Stimulated activated CD4-positive, alpha-beta T cell treated with anti-CD3 and anti-CD28 coated beads, Interleukin-4, amount 100 ng/mL, for 4 hours (primary cell): ENCODE measurements around the gene BBOF1.
A peak's percentile ranks its signal among the peaks of the same experiment; 100 is the strongest.
"Not testable (repeated sequence)": the region's sequence is repeated elsewhere in the genome, so short reads cannot be mapped to it uniquely, and the experiment has no call there.

ENCODE experiments used
- DNase-seq, 2 experiments: peaks; one replicate each; pipeline ENCODE4 v3.0.0-alpha.2; 2020

The BBOF1 gene, protein sequence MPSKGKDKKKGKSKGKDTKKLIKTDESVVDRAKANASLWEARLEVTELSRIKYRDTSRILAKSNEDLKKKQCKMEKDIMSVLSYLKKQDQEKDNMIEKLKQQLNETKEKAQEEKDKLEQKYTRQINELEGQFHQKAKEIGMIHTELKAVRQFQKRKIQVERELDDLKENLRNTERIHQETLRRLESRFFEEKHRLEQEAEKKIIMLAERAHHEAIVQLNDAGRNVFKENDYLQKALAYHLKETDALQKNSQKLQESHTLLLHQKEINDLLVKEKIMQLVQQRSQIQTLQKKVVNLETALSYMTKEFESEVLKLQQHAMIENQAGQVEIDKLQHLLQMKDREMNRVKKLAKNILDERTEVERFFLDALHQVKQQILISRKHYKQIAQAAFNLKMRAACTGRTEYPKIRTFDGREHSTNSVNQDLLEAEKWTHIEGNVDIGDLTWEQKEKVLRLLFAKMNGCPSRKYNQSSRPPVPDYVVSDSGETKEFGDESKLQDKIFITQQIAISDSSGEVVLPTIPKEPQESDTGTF

DNA sequence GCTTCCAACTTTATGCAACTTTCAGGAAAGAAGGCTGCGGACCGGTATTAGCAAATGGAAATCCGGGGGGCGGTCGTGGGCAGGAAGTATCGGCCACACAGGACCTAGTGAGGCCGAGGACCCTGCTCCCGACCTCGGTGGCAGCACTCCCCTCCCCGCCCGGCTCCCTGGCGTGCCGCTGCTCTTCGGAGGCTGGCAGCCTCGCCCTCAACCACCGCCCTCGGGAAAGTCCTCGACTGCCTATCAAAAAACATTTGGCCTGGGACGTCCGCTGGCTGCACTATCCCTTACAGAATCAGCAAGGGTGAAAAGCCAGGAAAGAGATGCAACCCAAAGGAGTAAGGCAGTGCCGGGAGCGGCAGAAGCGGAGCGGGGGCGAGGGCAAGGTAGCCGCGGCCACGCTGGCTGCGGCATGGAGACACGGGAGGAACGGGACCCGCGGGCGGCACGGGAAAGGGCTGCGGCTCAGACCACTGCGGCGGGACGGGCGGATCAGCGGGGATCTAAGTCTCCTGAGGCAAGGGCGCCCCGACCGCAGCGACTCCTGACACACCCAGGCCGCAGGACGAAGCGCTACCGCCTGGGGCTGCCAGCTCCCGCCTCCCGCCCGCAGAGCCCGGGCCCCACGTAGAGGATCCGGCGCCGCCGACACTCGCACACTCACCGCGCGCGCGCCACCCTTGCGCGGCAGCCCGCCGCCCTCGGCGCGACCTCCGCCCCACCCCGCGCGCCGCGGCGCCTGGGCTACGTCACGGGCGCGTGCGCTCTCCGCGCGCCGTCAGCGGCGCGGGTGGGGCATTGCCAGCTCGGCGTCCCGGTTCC lies at the start of gene BBOF1, which contains the start of gene ENTPD5:
Gene BBOF1 (plus strand): TSS at position 764 of the 822 bp plus-strand sequence. CDS start 130 bp downstream, outside the sequence.
Gene ENTPD5 (minus strand): TSS at position 703 of the 822 bp plus-strand sequence. CDS start 31,186 bp downstream, outside the sequence.
- peak; percentile 81 to 82 for DNase-seq

DNA sequence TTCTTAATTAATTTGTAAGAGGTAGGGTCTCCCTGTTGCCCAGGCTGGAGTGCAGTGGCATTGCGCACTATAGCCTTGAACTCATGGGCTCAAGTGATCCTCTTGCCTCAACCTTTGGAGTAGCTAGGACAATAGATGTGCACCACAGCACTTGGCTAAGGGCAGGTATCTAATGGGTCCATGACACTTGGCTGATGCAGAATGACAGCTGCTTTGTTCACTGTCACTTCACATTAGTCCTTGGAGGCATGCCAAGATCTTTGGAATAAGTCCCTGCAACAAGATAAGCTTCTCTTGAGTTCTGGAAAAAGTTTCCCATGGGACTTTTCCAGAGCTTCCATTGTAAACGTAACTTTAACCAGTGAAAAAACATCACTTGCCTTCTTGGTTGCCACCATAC lies 45.7 kb upstream of the BBOF1 start:
- no peak for DNase-seq

DNA sequence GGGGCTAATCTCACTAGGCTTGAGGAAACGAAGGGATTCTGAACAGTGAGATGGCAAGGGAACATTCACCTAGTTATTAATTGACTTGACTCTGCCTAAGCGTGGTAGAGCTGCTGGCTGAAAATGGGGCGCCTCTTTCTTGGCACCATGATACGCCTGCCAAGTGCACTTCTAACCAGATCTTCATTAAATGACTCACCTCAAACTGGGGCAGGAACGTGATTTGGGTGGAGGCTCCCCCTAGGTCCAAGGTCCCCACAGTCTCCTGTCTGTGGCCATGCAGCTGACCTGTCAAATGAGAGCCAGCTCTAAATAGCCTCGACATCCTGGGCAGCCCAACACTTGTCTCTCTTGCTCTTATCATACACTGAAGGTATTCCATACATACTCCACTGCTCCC lies 43.0 kb upstream of the BBOF1 start:
- DNase-seq = no peak

DNA sequence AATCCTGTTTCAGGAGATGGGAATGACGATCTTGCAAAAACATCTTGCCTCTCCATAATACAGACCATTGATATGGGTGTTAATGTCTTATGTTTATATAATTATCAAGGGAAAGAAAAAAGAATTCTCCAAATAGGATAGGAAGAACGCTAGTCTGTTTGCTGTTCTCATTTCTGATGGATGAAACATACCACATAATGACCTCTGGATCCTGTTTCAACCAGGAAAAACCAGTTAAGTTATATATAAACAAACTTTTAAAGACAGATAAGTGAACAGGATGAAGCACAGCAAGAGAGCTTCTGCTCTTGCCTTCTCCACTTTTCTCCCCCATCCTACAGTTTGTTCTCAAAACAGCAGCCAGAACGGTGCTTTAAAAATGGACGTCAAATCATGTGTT lies 41.3 kb upstream of the BBOF1 start:
- no peak for DNase-seq

DNA sequence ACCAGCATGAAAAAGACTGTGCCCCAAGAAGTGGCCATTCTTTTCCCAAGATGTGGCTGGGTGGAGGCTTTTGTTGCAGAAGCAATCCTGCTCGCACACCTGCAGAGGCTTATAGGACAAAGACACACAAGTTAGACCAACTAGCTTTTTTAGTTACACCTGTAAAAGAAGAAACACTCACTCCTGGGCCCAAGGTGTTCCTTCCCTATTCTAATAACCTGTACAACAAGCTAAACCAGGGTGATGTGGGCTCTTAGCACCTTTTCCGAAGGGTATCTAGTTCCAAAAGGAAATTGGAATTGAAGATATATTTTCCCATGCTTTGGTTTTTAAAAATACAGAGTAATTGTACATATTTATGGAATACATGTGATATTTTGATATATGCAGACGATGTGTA lies 31.1 kb upstream of the BBOF1 start:
- no peak for DNase-seq

DNA sequence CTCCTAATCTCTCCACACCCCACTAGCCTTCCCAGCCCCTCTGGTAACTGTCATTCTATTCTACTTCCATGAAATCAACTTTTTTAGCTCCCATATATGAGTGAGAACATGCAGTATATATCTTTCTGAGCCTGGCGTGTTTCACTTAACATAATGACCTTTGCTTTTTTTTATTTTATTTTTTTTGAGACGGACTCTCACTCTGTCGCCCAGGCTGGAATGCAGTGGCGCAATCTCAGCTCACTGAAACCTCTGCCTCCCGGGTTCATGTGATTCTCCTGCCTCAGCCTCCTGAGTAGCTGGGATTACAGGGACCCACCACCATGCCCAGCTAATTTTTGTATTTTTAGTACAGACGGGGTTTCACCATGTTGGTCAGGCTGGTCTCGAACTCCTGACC lies 30.5 kb upstream of the BBOF1 start:
- not testable (repeated sequence) for DNase-seq

DNA sequence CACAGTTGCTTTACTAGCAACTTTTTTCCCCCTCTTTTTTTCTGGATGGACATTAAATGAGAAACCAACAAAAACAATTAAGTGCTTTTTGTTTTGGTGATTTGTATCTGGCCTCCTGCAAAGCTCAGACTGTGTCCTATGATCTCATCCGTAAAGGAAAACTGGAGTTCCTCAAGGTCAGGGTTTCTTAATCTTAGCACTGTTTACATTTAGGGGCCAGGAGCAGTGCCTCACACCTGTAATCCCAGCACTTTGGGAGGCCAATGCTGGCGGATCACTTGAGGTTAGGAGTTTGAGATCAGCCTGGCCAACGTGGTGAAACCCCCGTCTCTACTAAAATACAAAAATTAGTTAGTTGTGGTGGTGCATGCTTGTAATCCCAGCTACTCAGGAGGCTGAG lies 28.1 kb upstream of the BBOF1 start:
- no peak for DNase-seq

DNA sequence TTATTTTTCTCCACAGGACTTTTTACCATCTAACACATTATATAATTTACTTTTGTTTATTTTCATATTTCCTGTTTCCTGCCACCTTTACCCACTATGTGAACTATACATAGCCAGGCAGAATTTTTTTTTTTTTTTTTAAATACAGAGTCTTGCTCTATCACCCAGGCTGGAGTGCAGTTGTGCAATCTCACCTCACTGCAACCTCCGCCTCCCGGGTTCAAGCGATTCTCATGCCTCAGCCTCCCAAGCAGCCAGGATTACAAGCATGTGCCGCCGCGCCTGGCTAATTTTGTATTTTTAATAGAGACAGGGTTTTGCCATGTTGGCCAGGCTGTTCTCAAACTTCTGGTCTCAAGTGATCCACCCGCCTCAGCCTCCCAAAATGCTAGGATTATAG lies 24.2 kb upstream of the BBOF1 start:
- not testable (repeated sequence) for DNase-seq

DNA sequence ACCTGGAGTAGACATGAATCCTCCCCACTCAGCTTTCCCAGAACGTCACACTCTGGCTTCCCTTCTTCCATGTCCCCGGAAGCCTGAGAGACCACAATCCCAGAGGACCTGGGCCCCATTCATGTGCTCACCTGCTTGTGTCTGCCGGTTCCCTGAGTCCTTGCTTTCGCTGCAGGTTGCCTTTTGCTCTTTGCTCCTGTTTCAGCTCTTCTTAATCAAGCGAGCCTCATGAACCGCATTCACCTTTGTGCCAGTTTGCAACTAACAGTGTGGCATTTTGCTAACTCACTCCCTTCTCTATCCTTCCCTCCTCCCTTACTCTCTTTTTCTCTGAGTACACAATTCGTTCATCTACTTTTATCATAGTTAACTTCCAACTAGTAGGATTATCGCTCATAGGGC lies 23.2 kb upstream of the BBOF1 start:
- DNase-seq = no peak

DNA sequence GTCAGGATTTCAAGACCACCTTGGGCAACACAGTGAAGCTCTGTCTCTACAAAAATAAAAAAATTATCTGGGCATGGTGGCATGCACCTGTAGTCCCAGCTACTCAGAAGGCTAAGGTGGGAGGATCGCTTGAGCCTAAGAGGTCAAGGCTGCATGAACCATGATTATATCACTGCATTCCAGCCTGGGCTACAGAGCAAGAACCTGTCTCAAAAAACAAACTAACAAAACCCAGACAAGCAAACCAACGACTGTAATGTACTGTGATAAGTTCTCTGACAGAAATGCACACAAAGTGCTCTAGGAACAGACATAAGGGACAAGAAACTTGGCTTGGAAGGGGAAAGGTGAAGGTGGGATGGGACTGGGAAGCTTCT lies 22.4 kb upstream of the BBOF1 start:
- no peak for DNase-seq

DNA sequence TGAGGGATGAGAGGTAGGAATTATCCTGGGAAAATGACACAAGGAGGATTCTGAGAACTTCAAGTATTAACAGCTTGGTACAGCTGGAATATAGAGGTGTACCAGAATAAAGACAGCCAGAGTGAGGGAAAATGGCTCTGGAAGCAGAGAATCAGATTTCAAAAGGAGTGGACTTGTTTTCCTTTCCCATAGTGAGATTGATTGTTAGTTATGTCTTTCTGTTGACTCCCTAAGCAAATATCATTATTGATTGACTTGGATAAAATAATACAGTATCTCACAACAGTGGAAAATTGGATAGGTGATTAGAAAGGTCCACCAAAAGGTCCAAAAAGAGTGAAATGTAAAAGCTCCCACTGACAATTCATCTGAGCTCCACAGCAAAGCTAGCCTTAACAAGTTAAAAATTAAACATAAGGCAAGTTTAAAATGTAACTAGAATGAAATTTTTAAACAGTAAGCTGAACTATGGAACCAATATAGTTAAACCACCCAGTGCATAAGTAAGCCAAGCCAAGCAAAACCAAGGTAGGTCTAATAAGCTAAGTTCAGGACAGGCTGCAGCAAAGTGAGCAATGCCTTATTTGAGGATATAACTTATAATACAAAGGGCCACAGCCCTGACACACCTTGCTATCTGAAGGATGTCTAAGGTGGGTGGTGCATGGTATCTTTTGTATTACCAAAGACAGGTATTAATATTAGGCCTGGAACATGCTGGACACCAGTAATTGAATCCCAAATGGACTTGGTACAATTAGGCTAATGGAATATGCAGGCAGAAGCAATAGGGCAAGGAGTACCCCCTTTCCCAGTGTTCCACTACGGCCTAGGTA lies 21.8 kb upstream of the BBOF1 start:
- no peak for DNase-seq

DNA sequence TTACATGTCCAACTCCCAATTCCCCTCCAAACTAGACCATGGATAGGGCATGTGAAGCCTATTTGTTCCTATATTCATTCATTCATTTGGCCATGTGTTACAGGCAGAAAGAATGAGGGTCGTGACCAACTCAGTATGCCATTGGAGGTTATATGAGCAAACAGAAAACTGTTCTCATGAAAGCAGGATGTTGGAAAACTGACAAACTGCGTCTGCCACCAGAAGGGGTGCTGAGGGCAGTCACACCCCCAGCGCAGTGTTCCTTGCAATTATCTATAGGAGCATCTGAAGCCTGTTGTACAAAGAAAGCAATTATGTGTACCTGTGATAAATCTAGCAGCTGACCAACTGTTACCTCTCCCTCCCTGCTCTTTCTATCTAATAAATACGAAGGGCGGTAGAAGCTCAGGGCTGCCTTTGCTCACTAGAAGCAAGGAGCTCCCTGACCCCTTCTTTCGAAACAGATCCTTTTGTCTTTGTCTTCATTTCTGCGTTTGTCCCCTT lies 21.2 kb upstream of the BBOF1 start:
- no peak for DNase-seq

DNA sequence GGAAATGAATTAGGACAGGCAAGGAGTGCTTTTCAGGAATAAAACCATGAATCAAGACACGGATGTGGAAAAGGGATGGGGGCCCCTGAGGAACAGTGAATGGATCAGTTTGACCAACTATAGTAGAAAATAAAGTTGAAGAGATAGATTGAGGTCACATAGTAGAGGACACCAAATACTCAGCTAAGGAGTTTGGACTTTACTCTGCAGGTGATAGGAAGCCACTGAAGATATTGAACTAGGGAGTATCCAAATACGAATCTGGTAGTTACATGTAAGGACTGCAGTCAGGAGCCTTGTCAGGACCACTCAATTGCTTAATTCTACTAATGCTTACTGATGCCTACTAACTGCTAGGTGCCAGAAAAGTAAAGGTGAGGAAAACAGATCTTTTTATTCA lies 20.4 kb upstream of the BBOF1 start:
- no peak for DNase-seq

DNA sequence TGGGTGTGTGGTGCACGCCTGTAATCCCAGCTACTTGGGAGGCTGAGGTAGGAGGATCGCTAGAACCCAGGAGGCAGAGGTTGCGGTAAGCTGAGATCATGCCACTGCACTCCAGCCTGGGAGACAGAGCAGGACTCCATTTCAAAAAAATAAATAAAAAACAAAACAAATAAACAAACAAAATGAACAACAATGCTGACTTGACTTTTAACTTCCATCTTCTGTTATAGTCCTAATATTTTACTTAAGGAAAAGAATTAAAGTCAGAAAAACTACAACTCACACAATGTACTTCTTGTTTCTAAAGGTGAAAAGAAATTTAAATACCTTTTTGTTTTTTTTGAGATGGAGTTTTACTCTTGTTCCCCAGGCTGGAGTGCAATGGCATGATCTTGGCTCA lies 13.5 kb upstream of the BBOF1 start:
- DNase-seq = not testable (repeated sequence)

DNA sequence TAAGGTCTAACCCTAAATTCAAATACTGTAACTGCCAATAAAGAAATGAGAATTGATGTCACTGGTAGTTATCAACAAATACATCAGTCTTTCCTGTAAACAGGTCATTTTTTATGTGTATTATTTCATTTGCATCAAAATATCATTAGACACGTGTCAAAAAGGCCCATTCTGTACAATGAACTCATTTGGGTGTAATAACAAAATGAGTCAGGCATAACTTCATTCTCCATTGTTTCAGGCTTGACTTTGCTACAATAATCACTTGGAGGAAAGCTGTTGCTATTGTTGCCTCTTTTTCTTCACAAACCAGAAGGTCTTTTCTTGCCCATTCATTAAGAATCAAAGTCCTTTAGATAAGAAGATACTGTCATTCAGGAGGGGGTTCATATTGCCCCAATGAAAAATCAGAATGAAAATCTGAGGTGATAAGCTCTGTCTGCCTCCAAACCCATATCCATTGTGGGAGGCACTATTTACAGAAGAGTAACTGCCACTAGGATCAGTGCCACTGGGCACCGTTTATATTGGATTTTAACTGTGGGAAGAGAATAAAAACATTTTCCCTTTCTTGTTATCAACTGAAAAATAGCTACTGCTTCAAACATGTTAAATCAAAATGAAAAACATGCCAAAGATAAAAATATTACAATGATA lies 10.2 kb upstream of the BBOF1 start:
- DNase-seq = no peak

DNA sequence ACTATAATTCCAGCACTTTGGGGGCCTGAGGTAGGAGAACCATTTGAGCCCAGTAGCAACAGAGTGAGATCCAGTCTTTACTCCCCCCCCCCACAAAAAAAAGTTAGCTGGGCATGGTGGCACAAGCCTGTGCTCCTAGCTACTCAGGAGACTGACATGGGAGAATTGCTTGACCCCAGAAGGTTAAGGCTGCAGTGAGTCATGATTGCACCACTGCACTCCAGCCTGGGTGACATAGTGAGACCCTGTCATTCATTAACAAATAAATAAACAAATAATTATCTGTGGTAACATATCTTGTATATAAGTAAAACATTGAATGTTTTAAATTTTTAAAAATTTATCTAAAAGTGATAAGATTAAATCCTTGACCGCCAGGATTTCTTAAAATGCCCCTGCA lies 4.8 kb upstream of the BBOF1 start:
- DNase-seq = no peak

DNA sequence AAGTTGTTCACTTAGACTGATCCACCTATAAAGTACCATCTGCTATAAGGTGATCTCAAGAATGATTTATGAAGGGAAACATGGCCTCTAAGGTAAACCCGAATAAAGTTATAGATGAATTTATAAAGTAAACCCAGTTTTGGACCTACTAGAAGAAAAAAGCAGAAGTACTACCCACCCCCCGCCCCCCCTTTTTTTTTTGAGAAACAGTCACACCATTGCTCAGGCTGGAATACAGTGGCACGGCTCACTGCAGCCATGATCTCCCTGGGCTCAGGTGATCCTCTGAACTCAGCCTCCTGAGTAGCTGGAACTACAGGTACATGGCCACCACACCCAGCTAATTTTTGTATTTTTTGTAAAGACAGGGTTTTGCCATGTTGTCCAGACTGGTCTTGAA lies 4.0 kb upstream of the BBOF1 start:
- no peak for DNase-seq

DNA sequence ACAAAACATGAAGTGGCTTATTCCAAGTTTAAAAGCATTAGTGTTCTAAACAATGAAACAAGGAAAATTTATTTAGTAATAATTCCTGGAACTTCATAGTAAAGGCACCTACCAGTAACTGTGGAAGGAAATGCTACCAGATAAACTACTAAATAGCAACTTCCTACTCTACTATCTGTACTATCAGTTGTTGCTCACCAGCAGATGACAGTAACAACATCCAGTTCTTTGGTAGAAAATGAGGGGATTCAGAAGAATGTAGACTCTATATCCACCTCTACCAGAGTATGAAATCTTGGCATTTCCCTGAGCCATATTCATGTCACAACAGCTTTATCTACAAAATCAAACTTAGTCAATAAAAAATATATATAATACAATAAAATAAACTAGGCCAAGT lies 3.2 kb upstream of the BBOF1 start:
- DNase-seq = no peak

DNA sequence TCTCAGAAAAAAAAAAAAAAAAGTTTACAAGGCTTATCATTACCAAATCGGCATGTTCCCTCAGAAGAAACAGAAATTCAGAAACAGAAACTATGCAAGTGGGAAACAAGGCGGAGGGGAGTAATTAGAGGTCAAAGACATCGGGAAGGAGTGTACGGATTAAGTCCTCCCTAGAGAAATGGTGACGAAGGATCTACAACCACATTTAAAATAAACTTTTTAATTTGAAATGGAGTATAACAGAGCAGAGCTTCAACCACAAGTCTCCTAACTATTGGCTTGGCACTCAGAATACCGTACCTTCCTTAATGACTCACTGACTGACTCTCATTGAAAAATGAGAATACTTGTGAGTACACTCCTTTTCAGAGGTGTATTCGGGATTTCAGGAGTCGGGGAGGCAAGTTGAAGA lies 969 bp upstream of the BBOF1 start:
- no peak for DNase-seq

DNA sequence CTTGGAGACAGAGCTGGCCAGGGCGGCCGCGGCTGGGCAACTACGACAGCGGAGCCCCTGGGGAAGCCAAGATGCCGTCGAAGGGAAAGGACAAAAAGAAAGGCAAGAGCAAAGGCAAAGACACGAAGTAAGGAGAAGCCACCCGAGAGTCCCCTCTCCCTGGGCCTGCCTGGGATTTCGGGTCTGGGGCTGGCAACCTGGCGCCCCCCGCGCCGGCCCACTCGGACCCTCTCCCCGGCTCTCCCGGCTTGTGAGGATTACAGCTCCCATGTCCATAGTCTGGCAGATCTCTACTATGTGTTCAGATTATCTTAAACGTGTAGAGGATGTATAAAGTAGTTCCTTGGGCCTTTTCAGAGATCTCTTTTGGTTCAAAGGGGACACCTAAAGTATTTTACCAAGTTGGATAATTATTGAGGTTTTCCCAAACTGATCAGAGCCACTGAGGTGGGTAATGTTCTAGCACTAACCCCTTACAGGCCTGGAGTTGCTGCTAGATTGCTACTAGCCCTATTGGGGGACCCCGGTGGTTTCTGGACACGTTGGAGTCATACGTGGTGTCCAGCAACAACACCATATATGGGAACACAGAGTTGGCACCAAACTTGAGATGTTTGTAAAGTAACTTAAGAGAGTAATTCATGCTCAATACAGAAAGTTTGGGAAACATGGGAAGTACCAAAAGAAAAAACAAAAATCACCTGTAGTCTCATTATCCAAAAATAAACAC lies 424 bp downstream of the BBOF1 start:
- no peak for DNase-seq

DNA sequence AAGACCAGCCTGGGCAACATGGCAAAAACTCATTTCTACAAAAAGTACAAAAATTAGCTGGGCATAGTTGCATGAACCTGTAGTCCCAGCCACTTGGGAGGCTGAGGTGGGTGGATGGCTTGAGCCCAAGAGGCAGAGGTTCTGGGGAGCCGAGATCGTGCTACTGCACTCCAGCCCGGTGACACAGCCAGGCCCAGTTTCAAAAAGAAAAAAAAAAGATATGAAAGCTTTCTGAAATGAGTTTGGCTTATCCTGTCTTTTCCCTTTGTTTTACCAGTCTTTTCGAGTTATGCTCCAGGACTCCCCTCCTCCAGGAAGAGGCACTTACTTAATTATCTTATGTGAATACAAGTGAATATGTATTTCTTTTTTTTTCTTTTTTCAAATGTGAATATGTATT lies 3.2 kb downstream of the BBOF1 start:
- DNase-seq = no peak
